Skin of body (tissue), 2 donors: ENCODE results near the gene C9orf78. TPM values are rescaled to one million over a fixed set of nuclear protein-coding genes. Genes with fewer than 3 reads are reported as not detected.

Experiments used
- DNase-seq: peaks from one replicate; lab custom pipeline; 2025; lab: John Stamatoyannopoulos, UW
- total RNA-seq: library from RNA; depleted of rRNA; stranded (reverse); fragments of >200 nt; gene quantifications from one replicate; pipeline ENCODE4 v1.2.3, GENCODE V29; 2014

C9orf78 gene
- total RNA-seq, 1 donor from 2014 or later: 38.4 TPM

DNA sequence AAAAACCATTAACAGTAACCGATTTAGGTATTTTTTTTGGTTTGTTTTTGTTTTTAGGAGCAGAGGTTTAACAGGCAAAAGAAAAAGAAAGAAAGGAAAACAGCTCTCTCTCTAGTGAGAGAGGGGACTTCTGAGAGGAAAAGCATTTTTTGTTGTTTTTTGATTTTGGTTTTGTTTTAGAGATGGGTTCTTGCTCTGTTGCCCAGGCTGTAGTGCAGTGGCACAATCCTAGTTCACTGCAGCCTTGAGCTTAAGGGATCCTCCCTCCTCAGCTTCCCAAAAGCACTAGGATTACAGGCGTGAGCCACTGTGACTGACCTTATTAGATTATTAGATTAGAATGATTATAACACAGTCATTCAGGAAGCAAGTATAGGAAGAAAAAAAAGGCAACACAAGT lies 10.3 kb upstream of the C9orf78 start:
- no peak for DNase-seq

DNA sequence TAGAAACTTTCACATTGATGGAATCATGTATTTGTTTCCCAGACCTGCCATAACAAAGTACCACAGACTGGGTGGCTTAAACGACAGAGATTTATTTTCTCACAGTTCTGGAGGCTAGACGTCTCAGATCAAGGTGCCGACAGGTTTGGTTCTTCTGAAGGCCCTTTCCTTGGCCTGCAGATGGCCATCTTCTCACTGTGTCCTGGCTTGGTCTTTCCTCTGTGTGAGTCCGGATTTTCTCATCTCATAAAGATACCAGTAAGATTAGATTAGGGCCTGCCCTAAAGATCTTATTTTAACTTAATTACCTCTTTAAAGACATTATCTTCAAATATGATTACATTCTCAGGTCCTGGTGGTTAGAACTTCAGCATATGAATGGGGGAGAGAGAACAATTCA lies 6.0 kb upstream of the C9orf78 start:
- DNase-seq: no peak

DNA sequence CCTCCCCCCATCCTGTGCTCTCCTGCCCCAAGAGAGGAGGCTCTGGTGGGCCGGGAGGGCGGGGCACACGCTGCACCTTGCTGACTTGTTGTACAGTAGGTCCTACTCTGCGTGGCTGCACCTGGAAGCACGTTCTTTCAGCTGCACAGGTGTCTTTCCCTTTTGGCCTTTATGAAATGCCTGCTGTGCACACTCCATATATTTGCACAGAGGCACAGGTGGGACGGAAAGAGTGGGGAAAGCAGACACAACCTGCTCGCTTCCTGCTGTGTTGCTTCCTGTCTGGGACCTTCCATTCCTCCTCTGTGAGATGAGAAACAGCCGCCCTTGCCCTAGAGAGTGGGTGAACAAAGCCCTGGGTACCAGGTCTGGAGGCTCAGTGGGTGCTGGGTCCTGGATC lies 5.0 kb upstream of the C9orf78 start:
- DNase-seq: no peak

- no peak for DNase-seq
These were observed 4.4 kb upstream of the C9orf78 start for GRCh38 chr9:129839324-129840023.

GRCh38 chr9:129838707-129839259 lies 3.7 kb upstream of the C9orf78 start:
- no peak for DNase-seq

DNA sequence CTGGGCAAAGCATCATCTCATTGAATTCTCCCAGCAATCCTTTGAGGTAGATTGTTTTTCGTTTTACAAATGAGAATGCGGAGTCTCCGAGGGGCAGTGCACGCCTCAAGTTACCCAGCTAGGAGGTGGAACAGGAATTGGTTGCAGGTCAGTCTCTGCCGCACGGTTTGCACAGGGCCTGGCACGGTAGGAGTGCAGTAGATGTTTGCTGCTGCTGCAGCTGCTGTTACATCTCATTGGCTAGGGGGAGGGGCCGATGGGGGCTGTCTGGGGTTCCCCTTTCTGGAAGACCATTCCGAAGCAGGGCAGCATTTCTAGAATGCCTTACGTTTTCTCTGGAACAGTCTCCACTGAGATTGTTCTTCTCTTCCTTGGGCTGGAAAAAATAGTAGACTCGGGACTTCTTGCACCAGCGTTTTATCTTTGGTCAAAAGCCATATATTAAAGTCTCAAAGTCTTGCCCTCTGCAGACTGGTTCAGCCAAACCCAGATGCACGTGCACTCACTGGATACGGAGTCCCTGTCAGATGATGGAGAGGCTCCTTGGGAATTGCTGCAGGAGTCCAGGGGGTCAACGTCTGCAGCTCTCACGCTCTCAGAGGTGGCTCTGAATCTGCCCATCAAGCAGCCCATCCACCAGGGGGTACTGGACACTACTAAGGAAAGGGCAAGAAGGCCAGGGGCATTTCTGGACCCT lies 1.4 kb upstream of the C9orf78 start:
- DNase-seq: no peak

DNA sequence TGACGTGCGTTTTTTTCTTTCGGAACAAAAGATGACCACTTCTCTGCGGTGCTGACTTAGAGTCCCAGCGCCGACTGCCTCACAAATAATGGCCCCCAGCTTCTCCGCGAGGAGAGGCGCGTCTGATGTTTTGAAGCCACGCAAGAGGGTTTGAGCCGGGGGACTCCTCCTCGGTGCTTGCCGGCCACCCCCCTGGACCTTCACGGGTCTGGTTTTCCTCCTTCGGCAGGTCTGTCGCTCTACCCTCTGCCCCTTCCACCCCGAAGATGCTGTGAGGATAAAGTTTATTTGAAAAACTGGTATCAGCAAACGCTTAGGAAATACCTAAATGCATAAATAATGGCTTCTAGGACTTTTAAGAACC lies 767 bp upstream of the C9orf78 start:
- DNase-seq: no peak

DNA sequence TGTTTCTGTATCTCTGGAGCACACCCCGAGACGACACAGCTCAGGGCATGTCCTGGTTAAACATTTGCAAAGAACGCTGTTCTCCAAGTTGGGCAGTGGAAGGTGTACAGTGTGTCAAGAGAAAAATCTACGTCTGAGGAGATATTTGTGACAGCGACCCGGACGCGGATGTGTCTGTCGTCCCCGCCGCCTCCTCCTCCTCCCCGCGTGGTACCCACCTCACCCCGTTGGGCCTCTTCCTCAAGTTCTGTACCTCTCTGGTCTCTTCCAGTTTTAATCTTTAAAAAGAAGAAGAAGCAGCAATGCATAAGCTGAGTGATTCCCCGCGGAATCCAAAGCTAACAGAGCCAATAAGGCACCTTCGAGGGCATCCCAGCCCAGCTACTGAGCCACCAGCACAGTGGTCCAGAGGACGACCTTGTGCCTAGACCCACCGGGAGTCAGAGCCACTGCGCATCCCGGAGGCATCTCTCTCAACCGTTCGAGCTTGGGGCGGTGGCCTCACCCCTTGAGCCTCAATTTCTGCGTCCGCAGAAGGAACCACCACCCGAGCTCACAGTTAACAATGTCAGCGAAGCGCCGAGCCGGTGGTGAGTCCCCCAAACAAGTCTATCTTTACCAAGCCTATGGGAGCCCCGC lies 467 bp downstream of the C9orf78 start:
- no peak for DNase-seq

DNA sequence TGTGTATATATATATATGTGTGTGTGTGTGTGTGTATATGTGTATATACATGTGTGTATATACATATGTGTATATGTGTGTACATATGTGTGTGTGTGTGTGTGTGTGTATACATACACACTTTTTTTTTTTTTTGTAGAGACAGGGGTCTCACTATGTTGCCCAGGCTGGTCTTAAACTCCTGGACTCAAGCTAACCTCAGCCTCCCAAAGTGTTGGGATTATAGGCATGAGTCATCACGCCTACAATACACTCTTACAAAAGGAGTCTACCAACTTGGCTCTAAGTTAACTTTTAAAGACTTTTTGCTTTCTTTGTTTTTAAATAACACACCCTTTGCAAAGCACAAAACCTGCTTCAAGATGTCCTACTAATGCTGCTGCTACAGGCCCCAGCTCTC lies 2.1 kb downstream of the C9orf78 start:
- DNase-seq: no peak

DNA sequence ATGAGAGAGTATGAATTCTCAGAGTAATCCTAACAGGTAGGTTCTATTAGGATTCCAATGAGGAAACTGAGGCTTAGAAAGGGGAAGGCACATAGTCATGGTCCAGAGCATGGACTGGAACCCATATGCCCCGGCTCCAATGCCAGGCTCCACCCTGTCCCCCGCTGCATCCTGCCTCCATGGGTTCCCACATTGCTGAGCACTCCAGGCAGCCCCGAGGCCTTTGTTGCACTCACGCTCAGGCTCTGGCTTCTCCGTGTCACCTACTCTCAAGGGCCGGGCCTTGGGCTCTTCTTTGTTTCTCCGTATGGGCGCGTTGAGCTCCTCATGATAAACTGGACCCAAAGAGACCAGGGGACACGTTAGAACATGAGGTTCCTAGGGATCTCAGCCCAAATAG lies 6.1 kb downstream of the C9orf78 start:
- DNase-seq: no peak

GRCh38 chr9:129828051-129828450 lies 7.0 kb downstream of the C9orf78 start:
- DNase-seq: no peak

DNA sequence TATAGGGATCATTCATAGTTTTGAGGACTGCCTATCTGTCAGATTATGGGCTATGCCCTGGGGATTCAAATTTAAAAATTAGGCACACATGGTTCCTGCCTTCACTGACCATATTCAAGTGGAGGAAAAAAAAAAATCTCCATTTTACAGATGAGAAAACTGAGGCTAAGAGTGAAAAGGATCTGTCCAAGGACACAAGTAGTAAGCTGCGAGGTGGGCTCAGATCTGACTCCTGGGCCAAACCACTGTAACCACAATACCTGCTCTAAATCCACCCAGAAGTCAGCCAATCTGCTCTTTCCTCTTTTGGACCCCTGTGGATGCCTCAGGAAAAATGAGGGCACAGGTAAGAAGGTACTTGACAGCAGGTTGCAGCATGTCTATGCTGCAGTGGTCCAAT lies 8.3 kb downstream of the C9orf78 start:
- DNase-seq: no peak

- no peak for DNase-seq
These were observed 8.7 kb downstream of the C9orf78 start for GRCh38 chr9:129826344-129826743.

DNA sequence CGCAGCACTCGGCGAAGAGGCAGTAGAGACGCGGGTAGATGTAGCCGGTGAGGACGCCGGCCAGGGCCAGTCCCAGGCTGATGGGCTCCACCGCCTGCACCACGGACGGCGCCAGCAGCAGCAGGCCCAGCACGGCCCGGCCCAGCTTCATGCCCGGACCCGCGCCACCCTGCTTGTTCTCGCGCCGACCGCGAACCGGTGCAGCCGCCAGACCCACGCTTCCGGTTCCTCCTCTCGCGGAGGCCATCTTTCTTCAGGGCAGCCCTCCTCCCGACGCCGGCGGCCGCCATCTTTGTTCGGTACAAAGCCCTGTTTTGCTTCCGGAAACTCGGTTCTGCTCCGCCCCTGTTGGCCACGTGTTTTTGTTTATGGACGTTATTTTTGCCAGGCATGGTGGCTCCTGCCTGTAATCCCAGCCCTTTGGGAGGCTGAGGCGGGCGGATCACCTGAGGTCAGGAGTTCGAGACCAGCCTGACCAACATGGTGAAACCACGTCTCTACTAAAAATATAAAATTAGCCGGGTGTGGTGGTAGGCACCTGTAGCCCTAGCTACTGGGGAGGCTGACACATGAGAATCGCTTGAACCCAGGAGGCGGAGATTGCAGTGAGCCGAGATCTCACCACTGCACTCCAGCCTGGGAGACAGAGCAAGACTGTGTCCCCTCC lies 11.0 kb downstream of the C9orf78 start, which contains the start of gene TOR1A:
TOR1A (minus strand) TSS at position 202 of the 667 bp plus-strand sequence; CDS start at position 151, 51 bp downstream.
- peak; percentile 93 for DNase-seq

- no peak for DNase-seq
These were observed 11.5 kb downstream of the C9orf78 start for GRCh38 chr9:129823542-129823934.

DNA sequence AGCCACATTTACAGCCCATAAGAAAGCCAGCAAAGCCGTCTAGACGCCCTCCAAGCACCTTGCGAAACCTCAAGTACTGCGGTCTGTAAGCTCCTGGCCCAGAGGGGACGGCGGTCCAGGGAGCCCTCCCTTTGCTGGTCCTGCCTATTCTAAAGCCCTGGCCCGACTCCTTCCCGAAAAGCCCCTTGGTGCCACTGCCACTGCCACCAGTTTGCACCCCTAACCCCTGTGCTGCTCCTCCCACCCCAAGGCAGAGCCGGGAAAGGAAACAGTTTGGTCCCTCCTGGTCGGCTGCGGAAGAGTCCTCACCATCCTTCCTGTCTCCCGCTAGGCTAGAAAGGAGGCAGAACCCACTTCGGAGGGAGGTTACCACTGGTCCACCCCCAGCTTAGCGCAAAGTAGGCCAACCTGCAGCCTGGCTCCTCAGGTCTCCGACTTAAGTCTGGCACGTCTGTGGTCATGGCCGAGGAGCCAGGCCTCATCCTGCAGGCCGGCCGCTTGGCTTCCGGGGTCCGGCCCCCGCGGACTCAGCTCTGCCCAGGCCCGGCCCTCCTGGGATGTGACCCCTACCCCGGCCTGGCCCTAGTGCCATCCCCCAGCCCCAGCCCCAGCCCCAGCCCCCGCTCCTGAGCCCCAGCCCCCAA lies 12.1 kb downstream of the C9orf78 start:
- DNase-seq: no peak

DNA sequence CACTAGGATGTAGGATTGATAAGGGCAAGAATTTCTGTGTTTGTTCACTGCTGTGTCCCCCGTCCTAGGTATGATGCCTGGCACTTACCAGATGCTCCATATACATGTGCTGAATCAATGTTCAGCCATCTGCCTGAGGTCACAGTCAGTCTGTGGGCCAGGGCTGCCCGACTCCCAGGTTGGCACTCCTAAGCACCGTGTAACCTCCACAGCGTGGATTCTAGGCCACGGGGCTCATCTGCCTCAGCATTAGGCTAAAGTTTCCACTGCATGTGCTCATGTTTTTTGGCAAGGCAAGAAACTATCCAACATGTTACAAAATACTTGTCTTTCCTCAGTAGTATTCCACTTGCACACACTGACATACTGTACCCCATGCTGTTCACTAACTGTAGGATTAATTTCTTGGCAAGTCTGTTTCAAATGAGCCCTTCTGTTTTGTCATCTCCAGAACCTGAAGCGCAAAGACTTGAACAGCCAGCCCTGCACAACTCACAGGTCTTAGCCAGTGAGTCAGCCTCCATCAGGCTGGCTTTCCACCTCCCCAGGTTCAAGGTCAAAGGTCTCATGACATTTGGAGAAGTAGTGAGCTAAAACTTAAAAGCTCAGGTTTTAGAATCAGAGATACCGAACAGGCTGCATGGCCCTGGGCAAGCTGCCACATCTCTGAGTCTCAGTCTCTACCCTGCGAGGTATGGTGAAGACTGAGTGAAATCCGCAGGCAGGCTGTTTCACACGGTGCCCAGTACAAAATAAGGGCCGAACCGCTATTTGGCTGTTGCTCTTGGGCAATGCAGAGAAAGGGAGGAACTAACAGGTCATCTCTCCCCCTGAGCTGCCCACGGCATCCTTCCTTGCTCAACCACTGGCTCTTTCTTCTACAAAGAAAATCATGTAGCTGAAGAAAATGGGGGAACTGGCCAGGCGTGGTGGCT lies 18.3 kb downstream of the C9orf78 start:
- no peak for DNase-seq

DNA sequence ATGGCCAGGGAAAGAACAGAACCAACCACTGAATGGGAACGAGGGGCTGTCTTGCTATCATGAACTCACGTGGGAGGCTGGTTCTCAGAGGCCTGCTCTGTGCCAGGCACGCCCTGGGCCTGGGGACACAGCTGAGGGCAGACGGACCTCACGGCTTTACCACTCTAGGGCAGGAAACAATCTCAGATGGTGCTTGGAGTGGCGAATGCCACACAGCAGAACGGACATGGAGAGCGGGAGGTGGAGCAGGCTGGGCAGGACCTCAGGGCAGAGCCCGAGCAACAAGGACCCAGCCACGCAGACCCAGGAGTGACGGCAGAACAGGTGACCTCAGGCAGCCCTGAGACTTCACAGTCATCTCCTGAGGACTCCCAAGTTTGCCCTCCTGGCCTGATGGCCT lies 19.8 kb downstream of the C9orf78 start:
- DNase-seq: no peak

DNA sequence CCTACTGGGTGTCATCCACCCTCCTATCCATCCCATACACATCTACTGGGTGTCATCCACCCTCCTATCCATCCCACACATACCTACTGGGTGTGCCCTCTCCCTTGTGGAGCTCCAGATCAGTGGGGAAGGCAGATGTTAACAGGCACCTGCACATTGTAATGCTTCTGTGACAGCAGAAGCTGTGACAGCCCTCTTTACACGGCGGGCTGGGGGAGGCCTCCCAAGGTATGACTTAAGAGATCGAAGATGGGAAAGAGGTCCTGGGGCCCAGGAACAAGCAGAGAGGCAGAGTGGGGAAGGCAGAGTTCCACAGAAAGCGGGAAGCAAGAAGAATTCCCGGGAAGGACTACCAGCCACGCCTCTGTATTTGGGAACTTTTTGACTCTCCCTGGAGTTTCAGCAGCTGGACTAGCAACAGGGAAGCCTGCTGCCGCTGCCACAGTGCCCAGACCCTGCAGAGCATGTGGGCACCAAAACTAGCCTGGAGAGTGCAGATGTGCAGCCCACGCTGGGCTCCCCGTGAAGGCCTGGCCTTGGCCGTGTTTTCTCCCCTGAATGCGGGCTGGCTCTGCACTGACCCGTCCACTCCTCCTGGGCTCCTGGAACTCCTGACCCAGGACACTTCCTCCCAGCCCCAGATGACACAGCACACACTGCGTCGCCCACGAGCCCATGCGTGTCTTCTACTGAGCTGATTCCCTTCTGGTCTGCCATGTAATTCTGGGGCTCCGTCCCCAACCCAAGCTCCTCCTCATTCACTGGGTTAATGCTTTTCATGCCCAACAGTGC lies 20.4 kb downstream of the C9orf78 start:
- DNase-seq: no peak
